MM.1S (cell line): Measurements from ENCODE around the gene ZNRF3.
A peak's percentile ranks its signal among the peaks of the same experiment; 100 is the strongest.

Source experiments
- DNase-seq: peaks from one replicate; pipeline ENCODE4 v3.0.0-alpha.2; 2015
- H2AFZ ChIP-seq: fragments of 300-600 bp; sonication (generic); 2 replicates; pipeline ENCODE4 v1.6.0; 2016; ENCODE audit warnings: antibody characterized with exemption, low read length
- H3F3A ChIP-seq: fragments of 300-600 bp; sonication (generic); 2 replicates; pipeline ENCODE4 v1.6.1; 2016; ENCODE audit warnings: mild to moderate bottlenecking, antibody characterized with exemption, low read length, moderate library complexity, mixed read lengths; ENCODE audit not compliant: insufficient read depth
- H3K27ac ChIP-seq: fragments of 300-600 bp; sonication (generic); 2 replicates; pipeline ENCODE4 v1.5.1; 2016; ENCODE audit warnings: mild to moderate bottlenecking, low read length
- H3K27me3 ChIP-seq: fragments of 300-600 bp; sonication (generic); replicated peaks from 2 replicates; pipeline ENCODE4 v1.6.0; 2016; ENCODE audit warnings: low read length; ENCODE audit not compliant: insufficient read depth
- H3K36me3 ChIP-seq: fragments of 300-600 bp; sonication (generic); replicated peaks from 2 replicates; pipeline ENCODE4 v1.6.1; 2016; ENCODE audit warnings: mild to moderate bottlenecking, low read length, mixed read lengths; ENCODE audit not compliant: insufficient read depth
- H3K4me1 ChIP-seq: fragments of 300-600 bp; sonication (generic); 2 replicates; pipeline ENCODE4 v1.6.1; 2016; ENCODE audit warnings: low read length, mixed read lengths
- H3K4me2 ChIP-seq: fragments of 300-600 bp; sonication (generic); 2 replicates; pipeline ENCODE4 v1.6.0; 2016; ENCODE audit warnings: low read depth, low read length
- H3K4me3 ChIP-seq: fragments of 300-600 bp; sonication (generic); 2 replicates; pipeline ENCODE4 v1.5.1; 2016; ENCODE audit warnings: low read length, mixed read lengths
- H3K79me2 ChIP-seq: fragments of 300-600 bp; sonication (generic); 2 replicates; pipeline ENCODE4 v1.6.1; 2016; ENCODE audit warnings: mixed run types, low read length, mixed read lengths
- H3K9ac ChIP-seq: fragments of 300-600 bp; sonication (generic); 2 replicates; pipeline ENCODE4 v1.6.1; 2016; ENCODE audit warnings: low read length, mixed read lengths
- H3K9me2 ChIP-seq: fragments of 300-600 bp; sonication (generic); replicated peaks from 2 replicates; pipeline ENCODE4 v1.6.1; 2016; ENCODE audit warnings: mild to moderate bottlenecking, low read length, mixed read lengths; ENCODE audit not compliant: insufficient read depth
- H3K9me3 ChIP-seq: fragments of 300-600 bp; sonication (generic); replicated peaks from 2 replicates; pipeline ENCODE4 v1.6.1; 2016; ENCODE audit warnings: mild to moderate bottlenecking, low read length, mixed read lengths; ENCODE audit not compliant: insufficient read depth
- H4K20me1 ChIP-seq: fragments of 300-600 bp; sonication (generic); 2 replicates; pipeline ENCODE4 v1.6.1; 2016; ENCODE audit warnings: mild to moderate bottlenecking, low read length, moderate library complexity, mixed read lengths; ENCODE audit not compliant: insufficient read depth
- EZH2 ChIP-seq: fragments of 300-600 bp; sonication (generic); optimal IDR thresholded peaks from 2 replicates; pipeline ENCODE3; 2017; ENCODE audit warnings: low read depth, mild to moderate bottlenecking, antibody characterized with exemption, low read length, mixed read lengths
- EZH2phosphoT487 ChIP-seq: fragments of 300-600 bp; sonication (generic); IDR thresholded peaks from 2 replicates; pipeline ENCODE4 v1.6.1; 2018; ENCODE audit warnings: antibody characterized with exemption, low read length
- TF ChIP-seq, protein P1 (sequence below): fragments of 300-600 bp; sonication (generic); IDR thresholded peaks from 2 replicates; pipeline ENCODE4 v1.5.1; 2016; ENCODE audit warnings: antibody characterized with exemption, low read length, mixed read lengths

Gene ZNRF3

DNA sequence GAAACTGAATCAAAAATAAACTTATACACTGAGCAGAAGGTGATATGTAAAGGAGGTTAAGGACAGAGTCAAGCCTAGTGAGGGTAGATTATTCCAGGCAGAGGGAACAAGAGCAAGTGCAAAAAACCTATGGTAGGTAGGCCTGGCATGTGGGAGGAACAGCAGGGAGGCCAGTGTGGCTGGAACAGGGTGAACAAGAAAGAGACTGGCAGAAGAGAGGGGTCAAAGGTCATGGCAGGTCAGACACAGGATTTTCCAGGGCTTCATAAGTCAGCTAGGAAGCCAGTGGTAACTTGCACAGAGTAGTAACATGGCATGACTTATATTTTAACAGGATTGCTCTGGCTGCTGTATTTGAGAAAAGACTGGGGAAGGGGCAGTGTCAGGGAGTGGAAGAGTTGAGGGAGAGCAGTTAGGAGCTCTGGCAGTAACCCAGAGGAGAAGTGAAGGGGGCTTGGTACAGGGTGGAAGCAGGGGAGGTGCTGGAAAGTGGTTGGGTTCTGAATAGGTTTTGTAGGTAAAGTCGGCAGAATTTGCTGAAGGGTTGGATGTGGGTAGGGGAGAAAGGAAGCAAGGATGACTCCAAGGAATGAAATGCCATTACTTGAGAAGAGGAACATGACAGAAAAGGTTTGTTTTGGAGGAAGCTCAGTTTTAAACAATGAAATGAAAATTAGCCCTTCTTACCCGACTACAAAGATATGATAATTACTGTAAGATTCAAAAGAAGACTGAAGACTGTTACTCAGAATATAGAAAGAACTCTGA, 86.2 kb downstream of the ZNRF3 start:
- Histone ChIP-seq H3K9me3 (no peaks in the 10 kb centered on the region), H3K36me3 (no peaks in the 10 kb centered on the region), H3K4me1 (no peaks in the 10 kb centered on the region), H3K79me2 (no peaks in the 10 kb centered on the region), H3F3A (no peaks in the 10 kb centered on the region), H4K20me1 (no peaks in the 10 kb centered on the region), H2AFZ (no peak overlapping the region), H3K4me3 (no peak overlapping the region), H3K27ac (no peak overlapping the region), H3K9me2 (no peaks in the 10 kb centered on the region), H3K4me2 (no peak overlapping the region), H3K9ac (no peak overlapping the region), H3K27me3 (no peaks in the 10 kb centered on the region)
- TF ChIP-seq EZH2 = no peak
- TF ChIP-seq, protein P1, sequence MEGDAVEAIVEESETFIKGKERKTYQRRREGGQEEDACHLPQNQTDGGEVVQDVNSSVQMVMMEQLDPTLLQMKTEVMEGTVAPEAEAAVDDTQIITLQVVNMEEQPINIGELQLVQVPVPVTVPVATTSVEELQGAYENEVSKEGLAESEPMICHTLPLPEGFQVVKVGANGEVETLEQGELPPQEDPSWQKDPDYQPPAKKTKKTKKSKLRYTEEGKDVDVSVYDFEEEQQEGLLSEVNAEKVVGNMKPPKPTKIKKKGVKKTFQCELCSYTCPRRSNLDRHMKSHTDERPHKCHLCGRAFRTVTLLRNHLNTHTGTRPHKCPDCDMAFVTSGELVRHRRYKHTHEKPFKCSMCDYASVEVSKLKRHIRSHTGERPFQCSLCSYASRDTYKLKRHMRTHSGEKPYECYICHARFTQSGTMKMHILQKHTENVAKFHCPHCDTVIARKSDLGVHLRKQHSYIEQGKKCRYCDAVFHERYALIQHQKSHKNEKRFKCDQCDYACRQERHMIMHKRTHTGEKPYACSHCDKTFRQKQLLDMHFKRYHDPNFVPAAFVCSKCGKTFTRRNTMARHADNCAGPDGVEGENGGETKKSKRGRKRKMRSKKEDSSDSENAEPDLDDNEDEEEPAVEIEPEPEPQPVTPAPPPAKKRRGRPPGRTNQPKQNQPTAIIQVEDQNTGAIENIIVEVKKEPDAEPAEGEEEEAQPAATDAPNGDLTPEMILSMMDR = no peak
- TF ChIP-seq EZH2phosphoT487 = no peak
- no peak for DNase-seq

GRCh38 chr22:28973352-28973751, 90.0 kb downstream of the ZNRF3 start:
- H3K4me2 ChIP-seq = no peak overlapping the region
- no peak for DNase-seq
- H3K4me3 ChIP-seq = no peak overlapping the region
- H3K4me1 ChIP-seq = peaks cover 17% of the 10 kb centered on the region
- H3K27me3 ChIP-seq = no peaks in the 10 kb centered on the region
- no peaks in the 10 kb centered on the region for H3K79me2 ChIP-seq
- no peaks in the 10 kb centered on the region for H3K9me2 ChIP-seq
- peaks cover 16% of the 10 kb centered on the region for H3F3A ChIP-seq
- no peak overlapping the region for H3K9ac ChIP-seq
- TF ChIP-seq EZH2phosphoT487 (no peak), EZH2 (no peak)
- TF ChIP-seq, protein P1 = no peak
- H4K20me1 ChIP-seq = no peaks in the 10 kb centered on the region
- H3K27ac ChIP-seq = no peak overlapping the region
- no peak overlapping the region for H2AFZ ChIP-seq
- no peaks in the 10 kb centered on the region for H3K9me3 ChIP-seq
- no peaks in the 10 kb centered on the region for H3K36me3 ChIP-seq

GRCh38 chr22:28977060-28977459, 93.7 kb downstream of the ZNRF3 start:
- no peak for DNase-seq
- H3K4me1 ChIP-seq = peaks cover 17% of the 10 kb centered on the region
- H3K4me2 ChIP-seq = peak overlapping the region; percentile 49; the same call in 1 of the 2 replicates
- TF ChIP-seq EZH2phosphoT487 (no peak), EZH2 (no peak)
- TF ChIP-seq, protein P1 = no peak
- no peak overlapping the region for H2AFZ ChIP-seq
- H3K36me3 ChIP-seq = no peaks in the 10 kb centered on the region
- H3K9me2 ChIP-seq = no peaks in the 10 kb centered on the region
- H3K79me2 ChIP-seq = peaks cover 10% of the 10 kb centered on the region; the same call in 1 of the 2 replicates
- H3K27me3 ChIP-seq = 0 out of 2 replicates have a peak, but pooled peaks cover 6% of the 10 kb centered on the region
- no peak overlapping the region for H3K4me3 ChIP-seq
- no peak overlapping the region for H3K9ac ChIP-seq
- H3F3A ChIP-seq = peaks cover 16% of the 10 kb centered on the region
- no peaks in the 10 kb centered on the region for H3K9me3 ChIP-seq
- H3K27ac ChIP-seq = no peak overlapping the region
- H4K20me1 ChIP-seq = no peaks in the 10 kb centered on the region
